Activated naive CD8-positive, alpha-beta T cell treated with anti-CD3 and anti-CD28 coated beads for 36 hours (primary cell): ENCODE data around the gene SACS. TPM values are rescaled to one million over a fixed set of nuclear protein-coding genes. Genes with fewer than 3 reads are reported as not detected.
"Not testable (repeated sequence)": the region's sequence is repeated elsewhere in the genome, so short reads cannot be mapped to it uniquely, and the experiment has no call there.

Source experiments
- DNase-seq: peaks from one replicate; pipeline ENCODE4 v3.0.0; 2021
- H3K27ac Mint-ChIP-seq: one replicate; pipeline ENCODE4 v1.8.0; 2022; ENCODE audit warnings: mild to moderate bottlenecking, moderate library complexity, mixed read lengths
- H3K27me3 Mint-ChIP-seq: one replicate; pipeline ENCODE4 v1.8.0; 2022; ENCODE audit warnings: mild to moderate bottlenecking, mixed read lengths
- H3K36me3 Mint-ChIP-seq: one replicate; pipeline ENCODE4 v1.8.0; 2021; ENCODE audit warnings: mild to moderate bottlenecking, mixed read lengths
- H3K4me1 Mint-ChIP-seq: one replicate; pipeline ENCODE4 v1.8.0; 2021; ENCODE audit warnings: mixed read lengths
- H3K4me3 Mint-ChIP-seq: one replicate; pipeline ENCODE4 v1.8.0; 2022; ENCODE audit warnings: mild to moderate bottlenecking, moderate library complexity, mixed read lengths
- H3K9me3 Mint-ChIP-seq: one replicate; pipeline ENCODE4 v1.8.0; 2022; ENCODE audit warnings: mixed read lengths
- total RNA-seq, 2 experiments: library from RNA; stranded (reverse); gene quantifications; one replicate each; pipeline ENCODE4 v1.2.3, GENCODE V29; 2021

SACS gene
- total RNA-seq, 2 experiments from 2014 or later = 47.5 to 50.6 TPM

DNA sequence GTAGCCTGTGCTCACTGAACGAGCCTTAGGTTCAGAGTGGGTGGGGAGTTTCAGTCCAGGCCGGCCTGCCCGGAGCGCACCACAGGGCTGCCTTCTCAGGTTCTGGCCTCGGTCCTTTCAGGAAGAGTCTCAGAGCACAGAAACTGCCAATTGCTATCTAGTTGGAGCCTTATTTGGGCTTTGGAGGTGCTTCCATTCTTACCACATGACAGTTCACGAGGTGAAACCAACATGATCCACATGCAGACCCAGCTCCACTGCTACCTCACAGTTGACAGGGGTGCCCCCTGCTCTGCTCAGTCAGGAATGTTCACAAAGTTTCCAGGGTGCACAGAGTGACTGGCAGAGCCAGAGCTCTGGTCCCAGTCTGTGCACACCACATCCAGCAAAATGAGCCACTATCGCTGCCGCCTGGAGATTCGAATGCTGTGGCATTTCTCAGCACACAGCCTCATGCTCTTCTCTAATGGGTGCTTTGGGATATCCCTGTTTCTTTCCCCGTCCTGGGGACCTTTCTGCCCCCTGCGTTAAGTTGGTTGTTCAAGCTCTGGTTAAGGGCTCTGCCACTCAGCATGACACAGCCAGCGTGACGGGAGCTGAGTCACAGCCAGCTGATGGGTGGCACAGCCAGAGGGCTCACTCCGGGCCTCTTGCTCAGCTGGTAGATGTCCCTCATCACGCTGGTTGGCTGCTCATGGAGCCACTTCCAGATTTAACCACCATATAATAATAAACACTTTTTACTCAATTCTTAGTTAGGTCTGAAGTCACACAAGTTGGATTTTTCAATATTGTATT is 7.5 kb upstream of the SACS start:
- H3K9me3 Mint-ChIP-seq = no peaks in the 10 kb centered on the region
- H3K36me3 Mint-ChIP-seq = no peaks in the 10 kb centered on the region
- no peak overlapping the region for H3K27ac Mint-ChIP-seq
- DNase-seq = no peak
- H3K4me3 Mint-ChIP-seq = no peak overlapping the region
- no peaks in the 10 kb centered on the region for H3K27me3 Mint-ChIP-seq
- H3K4me1 Mint-ChIP-seq = no peaks in the 10 kb centered on the region

DNA sequence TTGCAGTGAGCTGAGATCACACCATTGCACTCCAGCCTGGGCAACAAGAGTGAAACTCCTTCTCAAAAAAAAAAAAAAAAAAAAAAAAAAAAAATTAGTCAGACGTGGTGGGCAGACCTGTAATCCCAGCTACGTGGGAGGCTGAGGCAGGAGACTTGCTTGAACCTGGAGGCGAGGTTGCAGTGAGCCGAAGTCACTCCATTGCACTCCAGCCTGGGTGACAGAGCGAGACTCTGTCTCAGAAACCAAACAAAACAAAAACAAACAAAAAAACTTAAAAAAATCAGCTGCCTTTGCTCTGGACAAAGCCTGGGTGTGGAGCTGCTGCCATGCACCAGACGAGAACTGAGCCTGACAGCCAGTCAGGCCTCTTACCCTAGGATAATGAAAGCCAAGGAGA is 6.8 kb upstream of the SACS start:
- not testable (repeated sequence) for DNase-seq, H3K27me3 Mint-ChIP-seq, H3K36me3 Mint-ChIP-seq, H3K9me3 Mint-ChIP-seq, H3K4me3 Mint-ChIP-seq, H3K4me1 Mint-ChIP-seq, H3K27ac Mint-ChIP-seq

DNA sequence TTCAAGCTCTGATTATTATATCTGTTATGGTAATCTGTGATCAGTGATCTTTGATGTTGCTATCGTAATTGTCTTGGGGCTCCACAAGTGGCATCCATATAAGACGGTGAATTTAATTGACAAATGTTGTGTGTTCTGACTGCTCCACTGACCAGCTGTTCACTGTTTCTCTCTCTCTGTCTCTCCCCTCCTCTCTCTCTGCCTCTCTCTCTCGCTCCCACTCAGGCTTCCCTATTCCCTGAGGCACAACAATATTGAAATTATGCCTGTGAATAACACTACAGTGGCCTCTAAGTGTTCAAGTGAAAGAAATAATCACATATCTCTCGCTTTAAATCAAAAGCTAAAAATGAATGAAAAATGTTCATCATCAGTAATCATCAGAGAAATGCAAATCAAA is 4.4 kb upstream of the SACS start:
- H3K27ac Mint-ChIP-seq = no peak overlapping the region
- H3K4me3 Mint-ChIP-seq = no peak overlapping the region

DNA sequence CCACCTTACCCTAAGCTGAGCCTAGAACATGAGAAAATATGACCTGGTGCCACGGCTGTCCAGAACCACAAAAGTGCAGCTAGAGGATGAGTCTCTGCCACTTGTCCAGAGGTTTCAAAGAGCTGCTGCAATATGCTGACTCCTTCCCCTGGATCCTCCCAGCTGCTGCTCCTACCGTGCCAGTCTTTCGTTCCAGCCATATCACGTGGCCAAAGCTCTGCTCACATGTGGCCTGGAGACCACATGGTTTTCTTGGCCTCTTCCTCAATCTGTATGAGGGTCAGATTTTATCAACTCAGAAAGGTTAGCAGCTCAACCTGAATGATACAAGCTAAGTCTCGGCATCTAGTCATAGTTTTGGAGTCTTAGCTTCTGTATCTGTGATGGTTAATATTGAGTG is 3.2 kb upstream of the SACS start:
- Mint-ChIP-seq H3K36me3 (no peaks in the 10 kb centered on the region), H3K4me1 (peaks cover 4% of the 10 kb centered on the region), H3K27ac (no peak overlapping the region), H3K9me3 (no peaks in the 10 kb centered on the region), H3K27me3 (peaks cover 30% of the 10 kb centered on the region), H3K4me3 (no peak overlapping the region)
- DNase-seq = no peak

More for the DNA sequence above, 4.4 kb upstream of the SACS start:
- no peak for DNase-seq
- peaks cover 4% of the 10 kb centered on the region for H3K4me1 Mint-ChIP-seq
- H3K27me3 Mint-ChIP-seq = peaks cover 21% of the 10 kb centered on the region
- no peaks in the 10 kb centered on the region for H3K9me3 Mint-ChIP-seq
- H3K36me3 Mint-ChIP-seq = no peaks in the 10 kb centered on the region

DNA sequence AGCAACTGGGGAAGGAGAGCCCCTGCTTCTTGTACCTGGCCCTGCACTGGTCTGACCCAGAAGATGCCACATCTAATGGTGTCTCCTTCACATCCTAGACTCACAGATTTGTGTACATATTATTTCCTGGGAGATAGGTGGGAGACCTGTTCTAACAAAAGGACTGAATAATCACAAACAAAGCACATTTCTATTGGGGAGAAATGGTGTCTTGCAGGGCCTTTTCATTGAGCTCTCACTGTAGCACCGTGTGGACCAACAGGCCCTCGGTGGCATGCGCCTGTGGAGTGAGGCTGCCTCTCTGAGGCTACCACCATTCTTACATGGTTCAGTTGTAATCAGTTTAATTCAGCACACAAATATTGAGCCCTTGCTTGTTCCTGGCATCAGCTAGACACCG is 989 bp upstream of the SACS start:
- no peak overlapping the region for H3K4me3 Mint-ChIP-seq
- peaks cover 47% of the 10 kb centered on the region for H3K27me3 Mint-ChIP-seq
- peaks cover 4% of the 10 kb centered on the region for H3K4me1 Mint-ChIP-seq
- no peaks in the 10 kb centered on the region for H3K9me3 Mint-ChIP-seq
- H3K27ac Mint-ChIP-seq = no peak overlapping the region
- no peak for DNase-seq
- no peaks in the 10 kb centered on the region for H3K36me3 Mint-ChIP-seq

DNA sequence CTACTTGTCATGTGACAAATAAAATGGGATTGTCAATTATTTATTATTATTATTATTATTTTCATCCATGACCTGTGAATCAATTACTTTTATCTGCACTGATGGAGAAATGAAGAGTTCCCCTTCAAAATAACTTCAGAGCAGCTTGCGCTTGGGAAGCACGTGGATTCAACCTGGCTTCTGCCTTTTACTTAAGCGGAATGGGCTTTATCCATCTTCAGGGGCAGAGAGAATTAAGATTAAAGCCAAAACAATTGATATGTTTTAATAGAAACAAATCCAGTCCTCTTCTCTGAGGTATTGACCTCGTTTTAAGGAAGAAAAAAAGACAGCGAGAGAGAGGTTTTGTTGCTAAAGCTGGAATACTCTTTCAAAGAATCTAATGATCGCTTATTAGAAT is 876 bp downstream of the SACS start:
- DNase-seq = no peak
- Mint-ChIP-seq H3K9me3 (no peaks in the 10 kb centered on the region), H3K27ac (no peak overlapping the region), H3K27me3 (peaks cover 51% of the 10 kb centered on the region), H3K4me3 (no peak overlapping the region), H3K4me1 (peaks cover 4% of the 10 kb centered on the region), H3K36me3 (no peaks in the 10 kb centered on the region)

DNA sequence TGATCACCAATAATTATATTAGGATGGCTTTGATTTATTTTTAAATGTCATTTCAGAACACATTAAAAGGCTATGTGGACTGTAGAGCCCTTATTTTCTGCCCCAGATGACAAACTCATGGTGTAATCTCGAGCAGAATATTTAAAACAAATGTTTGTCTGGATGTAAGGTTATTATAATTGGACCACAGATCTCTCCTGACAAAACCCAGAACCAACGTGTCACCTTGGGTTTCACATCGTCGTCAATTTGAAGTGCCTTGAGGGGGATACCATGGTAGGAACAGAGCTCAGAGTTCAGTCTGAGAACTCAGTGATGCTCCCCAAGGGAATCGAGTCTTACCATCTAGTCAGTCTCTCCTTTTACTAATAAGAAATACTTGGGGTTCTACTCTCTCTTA is 2.8 kb downstream of the SACS start:
- Mint-ChIP-seq H3K4me1 (peaks cover 7% of the 10 kb centered on the region), H3K27ac (no peak overlapping the region), H3K4me3 (no peak overlapping the region), H3K36me3 (no peaks in the 10 kb centered on the region), H3K27me3 (peaks cover 51% of the 10 kb centered on the region), H3K9me3 (no peaks in the 10 kb centered on the region)
- DNase-seq = no peak

DNA sequence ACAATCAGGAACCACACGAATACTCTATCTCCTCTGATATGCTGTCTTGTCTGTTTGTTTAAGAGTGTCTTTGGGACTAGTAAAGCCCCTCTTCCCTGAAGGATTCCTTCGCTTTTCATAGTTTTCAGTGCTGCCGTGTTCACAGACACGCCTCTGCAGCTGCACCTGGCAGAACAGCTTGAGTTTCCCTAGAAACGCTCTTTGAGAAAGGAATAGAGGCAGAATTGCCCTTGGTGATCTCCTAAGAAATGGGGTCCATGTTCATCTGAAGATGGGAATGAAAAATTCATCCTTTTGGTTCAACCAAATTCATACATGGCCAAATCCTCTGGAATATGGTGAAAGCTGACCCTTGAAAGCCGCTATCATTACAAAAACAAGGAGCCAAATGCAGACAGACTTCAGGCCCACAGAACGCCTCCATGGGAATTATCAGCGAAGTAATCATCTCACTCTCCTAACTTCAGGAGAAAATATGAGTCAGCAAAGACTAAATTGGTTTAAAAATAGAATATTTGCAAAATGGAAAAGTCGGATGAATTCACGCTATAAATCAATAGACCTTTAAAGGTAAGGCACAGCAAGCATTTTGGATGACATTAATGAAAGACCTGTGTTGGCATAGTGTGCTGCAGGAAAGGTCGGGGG is 5.5 kb downstream of the SACS start:
- Mint-ChIP-seq H3K9me3 (no peaks in the 10 kb centered on the region), H3K4me3 (no peak overlapping the region)

DNA sequence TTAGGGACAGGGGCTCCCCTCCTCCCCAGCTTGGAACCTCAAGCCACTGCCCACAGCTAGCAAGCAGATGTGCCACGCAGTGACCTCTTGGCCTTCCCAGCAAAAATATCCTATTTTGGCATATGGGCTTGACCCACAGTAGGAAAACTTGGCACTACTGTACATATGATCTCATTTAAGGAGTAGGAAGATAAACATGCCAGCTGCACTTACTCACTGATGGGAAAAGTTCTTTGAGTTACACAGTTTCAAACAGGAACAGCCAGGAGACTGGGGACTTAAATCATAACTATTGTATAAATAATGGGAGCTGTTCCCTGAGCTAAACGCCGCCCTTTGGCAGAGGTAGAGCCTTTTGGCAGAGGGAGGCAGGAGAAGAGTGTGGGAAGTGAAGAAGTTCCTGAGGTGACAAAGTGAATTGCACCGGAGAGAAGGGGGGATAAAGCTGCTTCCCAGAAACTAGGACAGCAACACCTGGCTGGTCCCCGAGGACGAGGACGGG is 6.1 kb downstream of the SACS start:
- Mint-ChIP-seq H3K36me3 (no peaks in the 10 kb centered on the region), H3K4me3 (no peak overlapping the region), H3K4me1 (peaks cover 3% of the 10 kb centered on the region), H3K9me3 (no peaks in the 10 kb centered on the region), H3K27me3 (peaks cover 26% of the 10 kb centered on the region), H3K27ac (no peak overlapping the region)
- no peak for DNase-seq

More for the DNA sequence above, 5.5 kb downstream of the SACS start:
- Mint-ChIP-seq H3K36me3 (no peaks in the 10 kb centered on the region), H3K4me1 (peaks cover 3% of the 10 kb centered on the region), H3K27ac (no peak overlapping the region), H3K27me3 (peaks cover 31% of the 10 kb centered on the region)
- no peak for DNase-seq

DNA sequence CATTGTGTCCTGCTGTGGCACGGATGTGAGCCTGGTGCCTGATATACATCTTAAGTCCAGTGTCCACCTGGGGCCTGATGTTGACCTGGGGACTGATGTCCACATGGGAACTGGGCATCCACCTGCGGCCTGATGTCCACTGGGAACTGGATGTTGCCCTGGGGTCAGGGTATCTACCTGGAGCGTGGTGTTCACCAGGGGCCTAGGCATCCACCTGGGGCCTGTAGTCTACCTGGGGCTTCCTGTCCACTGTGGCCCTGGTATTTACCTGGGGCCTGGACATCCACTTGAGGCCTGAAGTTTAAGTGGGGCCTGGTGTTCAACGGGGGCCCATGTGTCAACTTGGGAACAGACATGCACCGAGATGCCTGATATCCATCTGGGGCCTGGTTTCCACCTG is 11.9 kb downstream of the SACS start:
- Mint-ChIP-seq H3K4me3 (no peak overlapping the region), H3K4me1 (peaks cover 2% of the 10 kb centered on the region), H3K9me3 (no peaks in the 10 kb centered on the region), H3K36me3 (no peaks in the 10 kb centered on the region), H3K27ac (no peak overlapping the region), H3K27me3 (no peaks in the 10 kb centered on the region)
- DNase-seq = no peak

DNA sequence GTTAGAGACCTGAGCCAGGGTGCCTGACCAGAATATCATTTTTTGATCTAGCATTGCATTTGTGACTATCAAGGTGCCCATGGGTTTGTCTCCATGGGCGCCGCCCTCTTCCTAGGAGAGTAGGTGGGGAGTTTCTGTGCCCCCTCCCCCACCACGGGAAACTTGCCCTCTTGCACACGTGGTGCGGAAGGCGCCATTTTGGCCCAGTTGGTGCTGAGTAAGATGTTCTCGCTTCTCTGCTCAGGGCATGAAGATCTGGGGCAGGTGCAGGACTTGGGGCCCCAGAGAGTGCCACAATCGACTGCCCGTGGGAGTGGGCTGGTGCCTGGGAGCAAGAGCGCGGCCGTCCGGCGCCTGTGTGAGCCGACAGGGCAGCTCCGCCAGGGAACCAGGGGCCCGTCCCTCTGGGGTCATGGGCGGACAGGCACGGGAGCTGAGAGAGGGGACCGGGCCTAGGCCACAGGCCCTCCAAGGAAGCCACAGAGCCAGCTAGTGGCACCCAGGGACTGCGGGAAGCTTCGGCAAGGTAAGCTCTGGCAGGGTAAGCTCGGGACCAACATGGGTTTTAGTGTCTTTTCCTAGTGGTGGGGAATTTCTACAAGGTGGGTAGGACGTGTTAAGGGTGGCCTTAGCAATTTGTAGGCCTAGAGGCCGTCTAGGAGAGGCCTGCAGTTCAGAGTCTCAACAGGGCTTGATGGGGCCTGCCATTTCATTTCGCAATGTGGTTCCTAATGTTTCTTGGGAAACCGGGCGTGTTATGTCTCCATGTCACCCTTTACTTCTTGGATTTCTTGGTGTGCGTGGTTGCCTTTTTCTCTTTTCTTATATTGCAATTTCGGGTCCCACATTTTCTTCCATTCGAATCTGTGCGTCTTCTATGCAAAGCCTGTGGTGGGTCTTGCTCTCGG is 14.5 kb downstream of the SACS start:
- H3K36me3 Mint-ChIP-seq = no peaks in the 10 kb centered on the region
- H3K27ac Mint-ChIP-seq = no peak overlapping the region
- DNase-seq = no peak
- no peaks in the 10 kb centered on the region for H3K27me3 Mint-ChIP-seq
- H3K4me3 Mint-ChIP-seq = no peak overlapping the region
- H3K4me1 Mint-ChIP-seq = no peaks in the 10 kb centered on the region
- no peaks in the 10 kb centered on the region for H3K9me3 Mint-ChIP-seq

DNA sequence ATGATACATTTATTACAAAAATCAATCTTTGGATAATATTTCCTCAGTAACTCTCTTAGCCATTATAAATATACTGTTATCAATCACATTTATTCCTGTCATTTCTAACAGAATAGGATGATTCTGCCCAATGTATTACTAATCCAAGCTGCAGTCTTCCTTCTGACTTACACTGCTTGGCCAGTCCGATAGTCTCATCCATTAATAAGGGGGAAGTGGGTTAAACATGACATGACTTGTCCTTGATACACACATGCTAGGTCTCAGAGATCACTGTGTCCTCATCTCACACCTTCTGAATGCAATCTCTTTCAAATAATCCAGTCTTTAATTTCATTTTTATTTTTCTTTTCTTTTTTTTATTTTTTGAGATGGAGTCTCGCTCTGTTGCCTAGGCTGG is 18.8 kb downstream of the SACS start:
- Mint-ChIP-seq H3K36me3 (no peaks in the 10 kb centered on the region), H3K27me3 (peaks cover 21% of the 10 kb centered on the region), H3K4me3 (no peak overlapping the region), H3K9me3 (no peaks in the 10 kb centered on the region), H3K27ac (no peak overlapping the region), H3K4me1 (no peaks in the 10 kb centered on the region)
- no peak for DNase-seq

DNA sequence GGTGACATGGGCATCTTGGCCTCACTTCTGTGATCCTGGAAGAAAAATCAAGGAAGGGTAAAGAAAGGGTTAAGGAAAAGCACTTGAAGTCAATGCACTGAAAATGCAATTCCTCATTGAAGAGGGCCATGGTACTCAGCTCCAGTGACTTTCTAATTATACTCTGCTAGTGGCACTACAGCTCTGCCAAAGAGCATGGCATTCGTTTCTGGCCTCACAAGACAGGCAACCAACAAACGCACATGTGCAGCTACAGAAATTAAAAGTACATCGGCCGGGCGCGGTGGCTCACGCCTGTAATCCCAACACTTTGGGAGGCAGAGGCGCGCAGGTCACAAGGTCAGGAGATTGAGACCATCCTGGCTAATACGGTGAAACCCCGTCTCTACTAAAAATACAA is 21.8 kb downstream of the SACS start:
- Mint-ChIP-seq H3K4me1 (no peaks in the 10 kb centered on the region), H3K27me3 (peaks cover 21% of the 10 kb centered on the region), H3K4me3 (no peak overlapping the region), H3K27ac (no peak overlapping the region), H3K9me3 (no peaks in the 10 kb centered on the region), H3K36me3 (no peaks in the 10 kb centered on the region)
- DNase-seq = no peak

DNA sequence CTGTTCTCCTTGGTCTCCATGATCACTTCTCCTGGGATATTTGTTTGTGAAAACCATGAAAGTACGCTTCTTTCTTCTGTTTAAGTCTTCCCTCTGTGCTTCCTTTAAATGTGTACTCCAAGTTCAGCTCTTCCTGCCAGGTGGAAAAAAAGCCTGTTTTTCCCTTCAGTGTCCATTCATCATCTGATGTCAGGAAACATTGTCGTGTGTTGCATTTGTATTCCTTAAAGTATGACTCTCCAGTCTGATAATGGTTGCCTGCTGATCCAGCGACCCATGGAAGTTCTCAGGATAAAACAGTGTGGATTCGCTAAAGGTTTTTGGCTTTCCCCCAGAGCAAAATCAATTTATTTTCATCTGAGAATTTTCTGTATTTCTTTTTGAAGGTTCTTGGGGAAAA is 22.3 kb downstream of the SACS start:
- Mint-ChIP-seq H3K27me3 (peaks cover 21% of the 10 kb centered on the region), H3K4me1 (no peaks in the 10 kb centered on the region), H3K9me3 (no peaks in the 10 kb centered on the region), H3K36me3 (no peaks in the 10 kb centered on the region), H3K4me3 (no peak overlapping the region), H3K27ac (no peak overlapping the region)
- no peak for DNase-seq

DNA sequence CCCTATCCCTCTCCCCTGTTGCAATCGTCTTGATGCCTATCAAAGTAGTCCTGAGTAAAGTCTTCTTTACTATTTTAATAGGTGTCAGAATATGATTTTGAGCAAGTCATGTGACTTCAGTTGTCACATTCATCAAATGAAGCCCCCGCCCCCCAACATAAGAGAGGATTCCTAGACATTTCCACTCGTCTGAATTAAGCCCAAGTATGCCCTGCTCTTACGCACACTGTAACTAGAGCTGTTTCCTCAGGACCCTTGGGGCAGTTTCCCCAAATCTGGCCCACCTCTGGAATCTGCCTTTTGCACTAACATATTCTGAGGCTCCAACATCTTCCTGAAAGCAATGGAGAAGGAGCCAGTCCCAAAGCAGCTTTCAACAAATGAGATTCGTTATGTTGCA is 25.5 kb downstream of the SACS start:
- H3K27me3 Mint-ChIP-seq = peaks cover 22% of the 10 kb centered on the region
- peaks cover 3% of the 10 kb centered on the region for H3K36me3 Mint-ChIP-seq
- no peak overlapping the region for H3K27ac Mint-ChIP-seq
- no peaks in the 10 kb centered on the region for H3K4me1 Mint-ChIP-seq
- no peaks in the 10 kb centered on the region for H3K9me3 Mint-ChIP-seq
- DNase-seq = no peak
- no peak overlapping the region for H3K4me3 Mint-ChIP-seq
